Measurements from ENCODE around the gene ARMC7.

GRCh38 chr17:75130632-75131277 is 21.0 kb downstream of the ARMC7 start:
- peak in 5 of 6 experiments; percentile 5 to 45 (median 32) for TF ChIP-seq CTCF (IDR thresholded peaks at IDR 0.05)
- no peak for TF ChIP-seq POLR2A (IDR thresholded peaks at IDR 0.05)
